Ishikawa (cell line): ENCODE measurements around the gene PLEKHG1.

ENCODE experiments used
- CEBPB ChIP-seq: IDR thresholded peaks from 2 replicates; pipeline ENCODE4 v1.6.1; 2012
- CREB1 ChIP-seq: IDR thresholded peaks from 2 replicates; pipeline ENCODE4 v1.6.1; 2012; ENCODE audit warnings: low read depth
- EGR1 ChIP-seq: IDR thresholded peaks from 2 replicates; pipeline ENCODE4 v1.6.1; 2012
- EP300 ChIP-seq: IDR thresholded peaks from 2 replicates; pipeline ENCODE4 v1.6.1; 2012; ENCODE audit warnings: borderline replicate concordance
- FOXM1 ChIP-seq: IDR thresholded peaks from 2 replicates; pipeline ENCODE4 v1.6.1; 2012; ENCODE audit warnings: low read depth, borderline replicate concordance
- MAX ChIP-seq: IDR thresholded peaks from 2 replicates; pipeline ENCODE4 v1.6.1; 2012
- NFIC ChIP-seq: IDR thresholded peaks from 2 replicates; pipeline ENCODE4 v1.6.1; 2012
- RAD21 ChIP-seq: IDR thresholded peaks from 2 replicates; pipeline ENCODE4 v1.6.1; 2012; ENCODE audit warnings: low read depth
- REST ChIP-seq: IDR thresholded peaks from 2 replicates; pipeline ENCODE4 v1.6.1; 2012; ENCODE audit warnings: low read depth, mild to moderate bottlenecking
- TAF1 ChIP-seq: IDR thresholded peaks from 2 replicates; pipeline ENCODE4 v1.6.1; 2012; ENCODE audit warnings: low read depth, mild to moderate bottlenecking
- TCF12 ChIP-seq: IDR thresholded peaks from 2 replicates; pipeline ENCODE4 v1.6.1; 2012; ENCODE audit warnings: low read depth
- TEAD4 ChIP-seq: IDR thresholded peaks from 2 replicates; pipeline ENCODE4 v1.6.1; 2012
- USF1 ChIP-seq: IDR thresholded peaks from 2 replicates; pipeline ENCODE4 v1.6.1; 2012
- YY1 ChIP-seq: IDR thresholded peaks from 2 replicates; pipeline ENCODE4 v1.6.1; 2012; ENCODE audit warnings: low read depth
- ZBTB7A ChIP-seq: IDR thresholded peaks from 2 replicates; pipeline ENCODE4 v1.6.1; 2012; ENCODE audit warnings: low read depth

Gene PLEKHG1

GRCh38 chr6:150636808-150637207 is 37.1 kb downstream of the PLEKHG1 start:
- TF ChIP-seq YY1 (no peak), ZBTB7A (no peak), TEAD4 (no peak), TCF12 (no peak), FOXM1 (no peak), TAF1 (no peak), MAX (no peak), NFIC (no peak), CEBPB (no peak), EGR1 (no peak)

GRCh38 chr6:150637266-150637665 is 37.6 kb downstream of the PLEKHG1 start:
- TF ChIP-seq NFIC (no peak), TEAD4 (no peak), EGR1 (no peak), CEBPB (no peak), CREB1 (no peak), TAF1 (no peak), EP300 (no peak), TCF12 (no peak), YY1 (no peak), RAD21 (no peak), REST (no peak), USF1 (no peak), MAX (no peak), FOXM1 (no peak), ZBTB7A (no peak)

GRCh38 chr6:150638267-150638666 is 38.6 kb downstream of the PLEKHG1 start:
- TF ChIP-seq TEAD4 (no peak), TCF12 (no peak), MAX (no peak), EGR1 (no peak), CEBPB (no peak), ZBTB7A (no peak), RAD21 (no peak), REST (no peak), EP300 (no peak), USF1 (no peak), TAF1 (no peak), YY1 (no peak), CREB1 (no peak)

GRCh38 chr6:150638765-150639164 is 39.1 kb downstream of the PLEKHG1 start:
- TF ChIP-seq YY1 (no peak), CEBPB (no peak)

GRCh38 chr6:150639823-150640331 is 40.2 kb downstream of the PLEKHG1 start:
- TF ChIP-seq FOXM1 (no peak), REST (0 out of 2 replicates have a peak, but pooled peaks have one; percentile 30)
